Activated CD8-positive, alpha-beta T cell treated with anti-CD3 and anti-CD28 coated beads for 36 hours (primary cell): ENCODE results near the gene MRPL43. TPM values are rescaled to one million over a fixed set of nuclear protein-coding genes. Genes with fewer than 3 reads are reported as not detected.
A peak's percentile ranks its signal among the peaks of the same experiment; 100 is the strongest.

Experiments
- ATAC-seq: fragments of 200-7000 bp; cut with Tn5 transposase; one replicate; pipeline ENCODE4 v1.10.0; 2021; ENCODE audit warnings: mild to moderate bottlenecking, moderate library complexity
- CTCF ChIA-PET: fragments of 350-600 bp; sonication (Branson Sonifier 250); formaldehyde crosslinking; loops from one replicate; lab custom pipeline; 2021; ENCODE audit warnings: antibody characterized with exemption; lab: Charles Lee
- POLR2A ChIA-PET: fragments of 350-600 bp; sonication (Branson Sonifier 250); formaldehyde crosslinking; loops from one replicate; lab custom pipeline; 2021; ENCODE audit warnings: antibody characterized with exemption; lab: Charles Lee
- DNase-seq: peaks from one replicate; pipeline ENCODE4 v3.0.0-alpha.2; 2020
- H3K27ac Mint-ChIP-seq: one replicate; pipeline ENCODE4 v1.8.0; 2021; ENCODE audit warnings: mild to moderate bottlenecking, mixed read lengths
- H3K27me3 Mint-ChIP-seq: one replicate; pipeline ENCODE4 v1.8.0; 2021; ENCODE audit warnings: mixed read lengths
- H3K36me3 Mint-ChIP-seq: one replicate; pipeline ENCODE4 v1.8.0; 2021; ENCODE audit warnings: low read depth, mixed read lengths
- H3K4me1 Mint-ChIP-seq: one replicate; pipeline ENCODE4 v1.8.0; 2021; ENCODE audit warnings: low read depth, mixed read lengths
- H3K4me3 Mint-ChIP-seq: one replicate; pipeline ENCODE4 v1.8.0; 2021; ENCODE audit warnings: mild to moderate bottlenecking, moderate library complexity, mixed read lengths
- H3K9me3 Mint-ChIP-seq: one replicate; pipeline ENCODE4 v1.8.0; 2021; ENCODE audit warnings: mixed read lengths
- intact Hi-C: fragments of 100-400 bp; cut with micrococcal nuclease; formaldehyde crosslinking; loops from one replicate; pipeline ENCODE4 v1.10.0; 2022
- total RNA-seq, 2 experiments: library from RNA; stranded (reverse); gene quantifications; one replicate each; pipeline ENCODE4 v1.2.3, GENCODE V29; 2021
- TF ChIP-seq, protein P1 (sequence below): fragments of 200-600 bp; IDR thresholded peaks from one replicate; pipeline ENCODE4 v1.8.0; 2022; ENCODE audit warnings: antibody characterized with exemption, mild to moderate bottlenecking

The MRPL43 gene
- total RNA-seq, 2 experiments from 2014 or later = 46.0 to 50.9 TPM

DNA sequence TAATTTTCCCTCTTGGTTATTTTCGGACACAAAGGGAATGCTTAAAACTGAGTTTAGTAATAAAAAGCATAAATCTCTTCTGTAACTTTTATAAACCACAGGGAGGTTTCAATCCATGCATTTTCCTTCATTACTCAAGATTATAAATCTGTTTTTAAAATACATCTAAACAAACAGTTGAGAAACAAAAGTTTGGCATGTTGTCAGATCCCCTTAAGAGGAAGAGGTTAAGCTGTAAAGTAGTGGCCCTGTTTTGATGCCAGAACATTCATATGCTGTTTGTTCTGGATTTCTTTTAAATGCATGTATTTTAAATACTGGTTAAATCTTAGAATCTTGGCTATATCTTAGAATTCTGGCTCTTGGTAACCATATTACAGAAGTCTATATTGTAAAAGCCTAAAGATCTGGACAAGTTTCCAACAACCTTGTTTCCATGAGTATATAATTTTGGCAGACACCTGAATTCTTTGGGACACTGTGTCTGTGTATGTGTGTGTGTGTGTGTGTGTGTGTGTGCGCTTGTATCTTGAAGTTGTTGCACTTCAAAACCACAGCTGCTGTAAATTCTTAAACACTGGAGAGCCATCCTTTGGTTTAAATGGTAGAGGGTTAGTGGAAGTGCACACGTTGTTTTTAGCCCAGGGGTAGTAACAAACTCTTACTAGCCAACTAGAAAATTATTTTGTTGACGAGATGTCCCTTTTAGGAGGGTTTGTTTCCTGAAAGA lies 24.8 kb downstream of the MRPL43 start:
- POLR2A ChIA-PET = interaction anchor here (0.6 kb wide), 1 partner anchor 29 kb away, joined by 3 read pairs; no protein-coding TSS in a partner anchor
- no peak overlapping the region for H3K4me3 Mint-ChIP-seq
- DNase-seq (no peak), ATAC-seq (no peak)
- peaks cover 16% of the 10 kb centered on the region for H3K36me3 Mint-ChIP-seq
- CTCF ChIA-PET = interaction anchor here (0.9 to 1.2 kb wide), 3 partner anchors 34 to 54 kb away, joined by 3 read pairs; no protein-coding TSS in a partner anchor
- H3K27me3 Mint-ChIP-seq = no peaks in the 10 kb centered on the region
- no peak overlapping the region for H3K27ac Mint-ChIP-seq
- intact Hi-C loops = no loop called here
- H3K9me3 Mint-ChIP-seq = no peaks in the 10 kb centered on the region
- TF ChIP-seq, protein P1, sequence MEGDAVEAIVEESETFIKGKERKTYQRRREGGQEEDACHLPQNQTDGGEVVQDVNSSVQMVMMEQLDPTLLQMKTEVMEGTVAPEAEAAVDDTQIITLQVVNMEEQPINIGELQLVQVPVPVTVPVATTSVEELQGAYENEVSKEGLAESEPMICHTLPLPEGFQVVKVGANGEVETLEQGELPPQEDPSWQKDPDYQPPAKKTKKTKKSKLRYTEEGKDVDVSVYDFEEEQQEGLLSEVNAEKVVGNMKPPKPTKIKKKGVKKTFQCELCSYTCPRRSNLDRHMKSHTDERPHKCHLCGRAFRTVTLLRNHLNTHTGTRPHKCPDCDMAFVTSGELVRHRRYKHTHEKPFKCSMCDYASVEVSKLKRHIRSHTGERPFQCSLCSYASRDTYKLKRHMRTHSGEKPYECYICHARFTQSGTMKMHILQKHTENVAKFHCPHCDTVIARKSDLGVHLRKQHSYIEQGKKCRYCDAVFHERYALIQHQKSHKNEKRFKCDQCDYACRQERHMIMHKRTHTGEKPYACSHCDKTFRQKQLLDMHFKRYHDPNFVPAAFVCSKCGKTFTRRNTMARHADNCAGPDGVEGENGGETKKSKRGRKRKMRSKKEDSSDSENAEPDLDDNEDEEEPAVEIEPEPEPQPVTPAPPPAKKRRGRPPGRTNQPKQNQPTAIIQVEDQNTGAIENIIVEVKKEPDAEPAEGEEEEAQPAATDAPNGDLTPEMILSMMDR = no peak
- H3K4me1 Mint-ChIP-seq = no peaks in the 10 kb centered on the region

DNA sequence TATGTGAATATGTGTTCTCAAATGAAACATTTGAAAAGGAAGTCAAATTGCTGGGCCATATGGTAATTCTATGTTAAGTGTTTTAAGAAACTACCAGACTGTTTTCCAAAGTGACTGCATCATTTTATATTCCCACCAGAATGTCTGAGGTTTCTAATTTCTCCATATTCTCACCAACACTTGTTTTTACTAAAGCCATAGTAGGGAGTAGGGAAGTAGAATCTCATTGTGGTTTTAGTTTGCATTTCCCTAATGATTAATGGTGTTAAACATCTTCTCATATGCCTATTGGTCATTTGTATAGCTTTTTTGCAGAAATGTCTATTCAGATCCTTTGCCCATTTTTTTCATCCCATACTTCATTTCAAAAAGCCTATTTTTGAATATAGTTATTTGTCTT lies 27.0 kb downstream of the MRPL43 start:
- Mint-ChIP-seq H3K27ac (no peak overlapping the region), H3K27me3 (no peaks in the 10 kb centered on the region), H3K9me3 (no peaks in the 10 kb centered on the region), H3K4me3 (no peak overlapping the region), H3K36me3 (peaks cover 25% of the 10 kb centered on the region), H3K4me1 (peaks cover 9% of the 10 kb centered on the region)
- TF ChIP-seq, protein P1 = no peak
- POLR2A ChIA-PET = no interaction called here
- intact Hi-C loops = no loop called here
- DNase-seq (no peak), ATAC-seq (no peak)
- CTCF ChIA-PET = no interaction called here

DNA sequence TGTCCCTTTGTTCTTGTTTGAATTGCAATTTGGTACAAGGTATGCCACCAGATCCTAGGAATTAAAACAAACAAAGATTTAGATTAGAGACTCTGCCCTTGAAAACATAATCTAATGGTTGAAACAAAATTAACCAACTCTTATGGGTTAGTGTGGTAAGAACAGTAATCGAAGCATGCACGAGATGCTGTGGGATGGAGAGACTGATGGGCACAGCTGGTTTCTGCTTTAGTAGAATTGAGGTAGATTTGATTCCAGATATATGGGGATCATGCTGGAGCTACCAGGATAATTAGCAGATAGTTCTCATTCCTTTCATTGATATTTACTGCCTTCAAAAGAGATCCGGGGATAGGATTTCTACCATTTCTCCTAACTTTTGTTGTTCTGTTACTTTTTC lies 38.4 kb downstream of the MRPL43 start:
- ChIA-PET POLR2A (no interaction called here), CTCF (interaction anchor here (2.6 kb wide), 1 partner anchor 21 kb away, joined by 7 read pairs; the partner anchor contains the start of gene SEMA4G)
- TF ChIP-seq, protein P1 = no peak
- no peak for DNase-seq
- H3K27me3 Mint-ChIP-seq = no peaks in the 10 kb centered on the region
- ATAC-seq = no peak
- intact Hi-C loops = no loop called here
- H3K4me3 Mint-ChIP-seq = no peak overlapping the region
- H3K4me1 Mint-ChIP-seq = peaks cover 3% of the 10 kb centered on the region
- no peak overlapping the region for H3K27ac Mint-ChIP-seq
- H3K36me3 Mint-ChIP-seq = peaks cover 28% of the 10 kb centered on the region
- no peaks in the 10 kb centered on the region for H3K9me3 Mint-ChIP-seq

DNA sequence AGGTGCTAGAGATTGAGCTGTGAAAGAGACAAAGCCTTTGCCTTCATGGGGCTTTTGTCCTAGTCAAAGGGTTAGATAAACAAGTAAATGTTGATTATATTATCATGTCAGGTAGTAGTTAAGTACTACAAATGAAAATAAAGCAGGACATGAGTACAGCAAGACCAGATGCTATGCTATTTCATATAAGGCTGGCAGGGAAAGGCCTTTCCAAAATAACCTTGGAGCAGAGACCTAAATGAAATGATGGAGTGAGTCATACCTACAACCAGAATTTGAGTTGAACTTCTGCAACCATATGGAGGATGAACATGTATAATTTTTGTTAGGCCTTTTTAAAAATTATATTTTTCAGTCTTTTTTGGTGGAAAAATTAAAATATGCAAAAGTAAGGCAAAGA lies 41.5 kb downstream of the MRPL43 start:
- Mint-ChIP-seq H3K4me3 (no peak overlapping the region), H3K27me3 (no peaks in the 10 kb centered on the region), H3K27ac (no peak overlapping the region), H3K9me3 (no peaks in the 10 kb centered on the region), H3K4me1 (peaks cover 17% of the 10 kb centered on the region), H3K36me3 (peaks cover 44% of the 10 kb centered on the region)
- intact Hi-C loops = no loop called here
- ChIA-PET CTCF (no interaction called here), POLR2A (interaction anchor here (1.0 kb wide), 1 partner anchor 41 kb away, joined by 3 read pairs; the partner anchor contains the start of genes MRPL43 and TWNK)
- no peak for ATAC-seq
- TF ChIP-seq, protein P1 = no peak
- DNase-seq = no peak

DNA sequence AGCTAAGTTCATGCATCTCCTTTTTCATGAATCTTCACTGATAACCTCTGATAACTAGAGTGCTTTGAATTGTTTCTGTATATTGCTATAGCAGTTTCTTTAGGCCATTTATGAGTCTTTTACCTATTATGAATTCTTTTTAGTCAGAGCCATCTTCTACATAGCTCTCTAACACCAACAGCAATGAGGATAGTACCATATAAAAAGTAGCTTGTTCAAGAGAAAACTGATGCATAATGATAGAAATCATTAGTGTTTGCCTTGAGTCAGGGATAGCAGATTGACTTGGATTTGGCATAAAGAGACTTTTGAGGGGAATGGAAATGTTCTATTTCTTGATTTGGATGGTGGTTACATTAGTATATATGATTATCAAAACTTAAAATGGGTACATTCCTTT lies 43.8 kb downstream of the MRPL43 start:
- POLR2A ChIA-PET = interaction anchor here (0.6 kb wide), 1 partner anchor 128 kb away, joined by 3 read pairs; no protein-coding TSS in a partner anchor
- H3K27me3 Mint-ChIP-seq = no peaks in the 10 kb centered on the region
- CTCF ChIA-PET = interaction anchor here (1.3 to 2.8 kb wide), 4 partner anchors 24 to 71 kb away, joined by 4 to 12 read pairs (median 6); partner anchors contain the start of gene SEMA4G
- peak; percentile 27 for ATAC-seq
- intact Hi-C loops = no loop called here
- no peak for DNase-seq
- peak overlapping the region; percentile 38 for H3K4me3 Mint-ChIP-seq
- peaks cover 17% of the 10 kb centered on the region for H3K4me1 Mint-ChIP-seq
- H3K9me3 Mint-ChIP-seq = no peaks in the 10 kb centered on the region
- peak overlapping the region; percentile 68 for H3K27ac Mint-ChIP-seq
- TF ChIP-seq, protein P1 = no peak
- peaks cover 44% of the 10 kb centered on the region for H3K36me3 Mint-ChIP-seq
